Nephron (organoid): ENCODE data around the gene ACAD11.

ENCODE experiments used
- H3K27ac Mint-ChIP-seq, 3 experiments: 2 replicates each; pipeline ENCODE4 v1.8.0; 2020; ENCODE audit warnings: mixed read lengths in 3 of 3, mild to moderate bottlenecking in 2 of 3, moderate library complexity in 1 of 3
- H3K27me3 Mint-ChIP-seq: 2 replicates; pipeline ENCODE4 v1.8.0; 2021; ENCODE audit warnings: low read depth, mild to moderate bottlenecking, moderate library complexity, mixed read lengths
- H3K36me3 Mint-ChIP-seq: 2 replicates; pipeline ENCODE4 v1.8.0; 2020; ENCODE audit warnings: low read depth, mixed read lengths
- H3K4me1 Mint-ChIP-seq: 2 replicates; pipeline ENCODE4 v1.8.0; 2020; ENCODE audit warnings: mixed read lengths
- H3K4me3 Mint-ChIP-seq, 3 experiments: 2 replicates each; pipeline ENCODE4 v1.8.0; 2020; ENCODE audit warnings: mild to moderate bottlenecking in 3 of 3, mixed read lengths in 3 of 3, moderate library complexity in 2 of 3
- H3K9me3 Mint-ChIP-seq: 2 replicates; pipeline ENCODE4 v1.8.0; 2020; ENCODE audit warnings: mixed read lengths
- CTCF ChIP-seq, 3 experiments: fragments of 200-600 bp; sonication (generic); IDR thresholded peaks; one replicate each; pipeline ENCODE4 v1.5.0; 2021; ENCODE audit warnings: antibody characterized with exemption in 3 of 3; ENCODE audit not compliant: unreplicated experiment in 3 of 3

ACAD11 gene

DNA sequence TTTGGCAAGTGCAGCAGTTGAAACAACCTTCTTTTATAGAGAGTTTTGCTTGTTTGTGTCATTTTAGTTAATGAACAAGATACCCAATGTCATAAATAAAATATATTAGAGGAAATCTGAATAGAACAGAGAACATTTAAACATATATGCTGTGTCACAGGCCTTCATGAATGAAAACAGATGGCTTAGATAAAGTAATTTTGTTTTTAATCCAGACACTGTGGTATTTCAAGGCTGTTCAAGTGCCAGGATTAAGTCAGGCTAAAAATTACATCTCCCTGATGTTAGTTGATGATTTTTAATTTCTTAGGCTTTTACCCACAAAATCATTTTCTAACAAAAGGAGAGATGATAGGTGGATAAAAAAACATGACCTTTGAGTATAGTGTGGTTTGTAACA is 67.4 kb downstream of the ACAD11 start:
- Mint-ChIP-seq H3K4me1 (no peaks in the 10 kb centered on the region), H3K27ac (no peak overlapping the region), H3K9me3 (peaks cover 6% of the 10 kb centered on the region), H3K4me3 (no peak overlapping the region), H3K27me3 (no peaks in the 10 kb centered on the region), H3K36me3 (peaks cover 31% of the 10 kb centered on the region)
- no peak for TF ChIP-seq CTCF (IDR thresholded peaks at IDR 0.05; ENCODE audit: unreplicated experiment in 3 of 3)

DNA sequence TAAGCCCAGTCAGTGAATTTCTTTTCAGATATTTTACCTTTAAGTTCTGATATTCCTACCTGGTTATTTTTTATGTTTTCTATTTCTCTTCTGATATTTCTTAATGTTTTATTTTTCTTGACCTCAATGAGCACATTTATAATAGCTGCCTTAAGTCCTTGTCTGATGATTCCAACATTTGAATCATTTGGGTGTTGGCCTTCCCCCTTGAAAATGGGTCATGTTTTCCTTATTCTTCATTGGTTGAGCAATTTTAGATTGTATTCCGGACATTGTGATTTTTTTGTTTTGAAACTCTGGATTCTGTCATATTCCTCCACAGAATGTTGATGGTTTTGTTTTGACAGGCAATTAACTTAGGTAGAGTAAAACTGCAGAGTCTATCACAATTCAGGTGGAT is 72.2 kb downstream of the ACAD11 start:
- H3K9me3 Mint-ChIP-seq, result peaks cover 9% of the 10 kb centered on the region
- H3K36me3 Mint-ChIP-seq, result peaks cover 25% of the 10 kb centered on the region
- H3K27me3 Mint-ChIP-seq, result no peaks in the 10 kb centered on the region
- H3K4me3 Mint-ChIP-seq, result no peak overlapping the region
- TF ChIP-seq CTCF (IDR thresholded peaks at IDR 0.05; ENCODE audit: unreplicated experiment in 3 of 3), result no peak
- H3K4me1 Mint-ChIP-seq, result no peaks in the 10 kb centered on the region
- H3K27ac Mint-ChIP-seq, result no peak overlapping the region

DNA sequence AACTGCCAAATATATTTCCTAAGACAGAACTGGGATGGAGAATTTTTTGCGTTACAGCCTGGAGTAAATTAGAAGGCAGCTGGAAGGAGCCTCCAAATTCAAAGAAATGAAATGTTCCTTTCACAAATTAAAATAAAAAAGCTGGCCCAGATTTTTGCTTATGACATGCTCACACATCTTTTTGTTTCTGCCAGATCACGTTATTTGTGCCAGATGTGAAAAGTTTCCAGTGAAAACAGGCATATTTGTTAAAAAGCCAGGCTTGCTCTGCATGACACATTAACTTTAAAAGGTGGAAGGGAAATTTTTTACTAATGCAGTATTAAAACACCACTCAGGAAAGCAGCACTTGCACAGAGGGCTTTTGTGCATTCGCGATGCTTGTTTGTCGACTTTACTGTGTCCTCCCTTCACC is 85.8 kb downstream of the ACAD11 start:
- peaks cover 7% of the 10 kb centered on the region for H3K9me3 Mint-ChIP-seq
- no peaks in the 10 kb centered on the region for H3K27me3 Mint-ChIP-seq
- H3K4me1 Mint-ChIP-seq, result peaks cover 9% of the 10 kb centered on the region
- peaks cover 57% of the 10 kb centered on the region for H3K36me3 Mint-ChIP-seq
- no peak for TF ChIP-seq CTCF (IDR thresholded peaks at IDR 0.05; ENCODE audit: unreplicated experiment in 3 of 3)
- no peak overlapping the region for H3K4me3 Mint-ChIP-seq
- H3K27ac Mint-ChIP-seq, result peak overlapping the region in 2 of 3 experiments; percentile 52 to 55

DNA sequence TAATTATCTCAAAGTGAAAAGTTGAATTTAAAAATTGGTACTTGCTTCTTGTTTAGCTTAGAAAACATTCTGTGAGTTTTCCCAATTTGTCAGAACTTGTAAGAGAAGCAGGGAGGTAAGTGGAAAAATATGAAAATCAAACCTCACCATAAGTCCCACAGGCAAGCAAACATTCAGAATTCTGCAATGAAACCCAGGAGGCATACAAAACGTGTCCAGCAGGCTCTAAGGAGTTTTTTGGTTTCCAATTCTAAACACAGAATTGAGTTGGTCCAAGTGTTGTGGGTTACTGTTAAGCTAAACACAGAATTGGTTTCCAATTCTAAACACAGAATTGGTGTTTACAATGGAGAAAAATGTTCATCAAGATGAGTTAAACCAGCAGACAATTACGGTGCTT is 89.6 kb downstream of the ACAD11 start:
- H3K36me3 Mint-ChIP-seq, result peaks cover 37% of the 10 kb centered on the region
- H3K27ac Mint-ChIP-seq, result no peak overlapping the region
- no peak overlapping the region for H3K4me3 Mint-ChIP-seq
- H3K4me1 Mint-ChIP-seq, result peaks cover 9% of the 10 kb centered on the region
- H3K27me3 Mint-ChIP-seq, result no peaks in the 10 kb centered on the region
- peaks cover 7% of the 10 kb centered on the region for H3K9me3 Mint-ChIP-seq
- no peak for TF ChIP-seq CTCF (IDR thresholded peaks at IDR 0.05; ENCODE audit: unreplicated experiment in 3 of 3)

DNA sequence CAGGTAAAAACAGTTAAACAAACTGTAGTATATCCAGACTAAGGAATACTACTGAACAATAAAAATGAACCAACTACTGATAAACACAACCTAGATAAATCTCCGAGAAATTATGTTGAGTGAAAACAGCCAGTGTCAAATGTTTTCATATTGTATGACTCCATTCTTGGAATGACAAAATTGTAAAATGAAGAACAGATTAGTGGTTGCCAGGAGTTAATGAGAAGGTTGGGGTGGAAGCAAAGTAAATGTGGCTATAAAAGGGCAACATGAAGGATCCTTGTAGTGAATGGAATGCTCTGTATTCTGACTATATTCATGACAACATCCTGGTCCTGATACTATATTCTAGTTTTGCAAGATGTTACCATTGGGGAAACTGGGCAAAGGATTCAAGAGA is 90.0 kb downstream of the ACAD11 start:
- H3K36me3 Mint-ChIP-seq, result peaks cover 37% of the 10 kb centered on the region
- H3K4me1 Mint-ChIP-seq, result peaks cover 9% of the 10 kb centered on the region
- H3K9me3 Mint-ChIP-seq, result peaks cover 7% of the 10 kb centered on the region
- H3K27me3 Mint-ChIP-seq, result no peaks in the 10 kb centered on the region
- TF ChIP-seq CTCF (IDR thresholded peaks at IDR 0.05; ENCODE audit: unreplicated experiment in 3 of 3), result no peak
- H3K27ac Mint-ChIP-seq, result no peak overlapping the region
- H3K4me3 Mint-ChIP-seq, result no peak overlapping the region

DNA sequence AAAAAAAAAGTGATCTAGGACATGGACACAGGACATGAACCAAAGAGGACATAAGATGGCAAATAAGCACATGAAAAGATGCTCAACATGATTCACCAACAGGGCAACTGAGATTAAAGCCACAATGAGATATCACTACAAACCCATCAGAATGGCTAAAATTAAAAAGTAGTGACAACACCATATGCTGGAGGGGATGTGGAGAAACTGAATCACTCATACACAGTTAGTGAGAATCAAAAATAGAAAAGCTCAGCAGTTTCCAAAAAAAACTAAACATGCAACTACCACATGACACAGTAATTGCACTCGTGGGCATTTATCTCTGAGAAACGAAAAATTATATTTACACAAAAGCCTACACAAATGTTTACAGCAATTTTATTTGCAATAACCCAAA is 90.5 kb downstream of the ACAD11 start:
- H3K27me3 Mint-ChIP-seq, result no peaks in the 10 kb centered on the region
- peaks cover 40% of the 10 kb centered on the region for H3K36me3 Mint-ChIP-seq
- no peak overlapping the region for H3K4me3 Mint-ChIP-seq
- H3K4me1 Mint-ChIP-seq, result peaks cover 9% of the 10 kb centered on the region
- H3K27ac Mint-ChIP-seq, result no peak overlapping the region
- peaks cover 7% of the 10 kb centered on the region for H3K9me3 Mint-ChIP-seq
- no peak for TF ChIP-seq CTCF (IDR thresholded peaks at IDR 0.05; ENCODE audit: unreplicated experiment in 3 of 3)
